Thoracic aorta (tissue), 2 donors: ENCODE results near the gene PAQR4. TPM values are rescaled to one million over a fixed set of nuclear protein-coding genes. Genes with fewer than 3 reads are reported as not detected.

Experiments used
- ATAC-seq: fragments of 150-250 bp; one replicate; pipeline ENCODE4 v1.8.0; 2017; ENCODE audit warnings: low read depth; ENCODE audit not compliant: insufficient number of reproducible peaks, low FRiP score
- DNase-seq: peaks from one replicate; pipeline ENCODE4 v3.0.0-alpha.2; 2020; ENCODE audit warnings: low spot score
- H3K27ac ChIP-seq, 2 donors: fragments of 200-600 bp; sonication (generic); 1 replicate in 1 of 2; 2 replicates in 1 of 2; pipeline ENCODE4 v1.5.1; 2016; ENCODE audit warnings: mild to moderate bottlenecking in 2 of 2, moderate library complexity in 2 of 2
- H3K27me3 ChIP-seq: fragments of 200-600 bp; sonication (generic); replicated peaks from 2 replicates; pipeline ENCODE4 v1.6.0; 2016; ENCODE audit warnings: mild to moderate bottlenecking; ENCODE audit not compliant: insufficient read depth
- H3K36me3 ChIP-seq: fragments of 200-600 bp; sonication (generic); one replicate; pipeline ENCODE4 v1.5.1; 2016
- H3K4me1 ChIP-seq, 2 donors: fragments of 200-600 bp; sonication (generic); 1 replicate in 1 of 2; 2 replicates in 1 of 2; pipeline versions ENCODE4 v1.5.1 to v1.6.0; 2016; ENCODE audit warnings: low read depth in 2 of 2, mild to moderate bottlenecking in 1 of 2; ENCODE audit not compliant: control insufficient read depth in 1 of 2
- H3K4me3 ChIP-seq: fragments of 200-600 bp; sonication (generic); 2 replicates; pipeline ENCODE4 v1.5.1; 2016; ENCODE audit warnings: mild to moderate bottlenecking
- H3K9me3 ChIP-seq: fragments of 200-600 bp; sonication (generic); 2 replicates; pipeline ENCODE4 v1.5.1; 2016
- CTCF ChIP-seq: fragments of 200-600 bp; sonication (generic); IDR thresholded peaks from one replicate; pipeline ENCODE4 v1.5.1; 2019; ENCODE audit warnings: antibody characterized with exemption
- total RNA-seq, 2 donors: library from RNA; depleted of rRNA; stranded (reverse); fragments of >200 nt; gene quantifications; one replicate each; pipeline versions ENCODE4 v1.1.0 to v1.2.3, GENCODE V29; 2016

Gene PAQR4
- total RNA-seq, 2 donors from 2014 or later: 3.1 to 5.8 TPM

GRCh38 chr16:2967211-2967631 is 1.9 kb upstream of the PAQR4 start:
- peaks cover 31 to 54% of the 10 kb centered on the region in 2 donors for H3K4me1 ChIP-seq
- no peak overlapping the region for H3K27ac ChIP-seq
- H3K4me3 ChIP-seq: peak overlapping the region; percentile 43
- DNase-seq (no peak), ATAC-seq (no peak)
- H3K27me3 ChIP-seq: peaks cover 33% of the 10 kb centered on the region
- no peaks in the 10 kb centered on the region for H3K9me3 ChIP-seq
- no peak for TF ChIP-seq CTCF
- no peaks in the 10 kb centered on the region for H3K36me3 ChIP-seq

GRCh38 chr16:2967721-2968161 is 1.4 kb upstream of the PAQR4 start:
- Histone ChIP-seq H3K27me3 (peaks cover 28% of the 10 kb centered on the region), H3K27ac (no peak overlapping the region), H3K4me3 (no peak overlapping the region), H3K4me1 (peaks cover 31 to 54% of the 10 kb centered on the region in 2 donors), H3K36me3 (no peaks in the 10 kb centered on the region), H3K9me3 (no peaks in the 10 kb centered on the region)
- no peak for ATAC-seq
- no peak for DNase-seq
- TF ChIP-seq CTCF: no peak

GRCh38 chr16:2968368-2968737 is 795 bp upstream of the PAQR4 start:
- no peak overlapping the region for H3K27ac ChIP-seq
- no peak for DNase-seq
- H3K9me3 ChIP-seq: no peaks in the 10 kb centered on the region
- ATAC-seq: no peak
- TF ChIP-seq CTCF: no peak
- peaks cover 22% of the 10 kb centered on the region for H3K27me3 ChIP-seq
- H3K4me1 ChIP-seq: peaks cover 28 to 48% of the 10 kb centered on the region in 2 donors
- H3K4me3 ChIP-seq: peak overlapping the region; percentile 83
- H3K36me3 ChIP-seq: no peaks in the 10 kb centered on the region

- Histone ChIP-seq H3K27ac (no peak overlapping the region), H3K4me3 (peak overlapping the region; percentile 83), H3K9me3 (no peaks in the 10 kb centered on the region), H3K4me1 (peaks cover 14 to 34% of the 10 kb centered on the region in 2 donors), H3K27me3 (peaks cover 22% of the 10 kb centered on the region), H3K36me3 (no peaks in the 10 kb centered on the region)
- DNase-seq (no peak), ATAC-seq (no peak)
- no peak for TF ChIP-seq CTCF
Measured at GRCh38 chr16:2969545-2970521, 685 bp downstream of the PAQR4 start.

- Histone ChIP-seq H3K27ac (no peak overlapping the region), H3K4me1 (peaks cover 13 to 32% of the 10 kb centered on the region in 2 donors), H3K36me3 (no peaks in the 10 kb centered on the region), H3K27me3 (peaks cover 18% of the 10 kb centered on the region), H3K9me3 (no peaks in the 10 kb centered on the region), H3K4me3 (peak overlapping the region; percentile 83)
- DNase-seq: no peak
- no peak for TF ChIP-seq CTCF
- ATAC-seq: no peak
Measured at GRCh38 chr16:2970563-2970962, 1.4 kb downstream of the PAQR4 start.
